GM23338 (cell line): ENCODE measurements around the gene PSMA2. TPM values are rescaled to one million over a fixed set of nuclear protein-coding genes. Genes with fewer than 3 reads are reported as not detected.

ENCODE experiments used
- ATAC-seq: fragments of 200-7000 bp; cut with Tn5 transposase; 3 replicates; pipeline ENCODE4 v1.9.1; 2020
- DNase-seq: peaks from one replicate; pipeline ENCODE4 v3.0.0-alpha.2; 2015; ENCODE audit warnings: low spot score
- H2AFZ ChIP-seq: fragments of 200-600 bp; sonication (generic); 2 replicates; pipeline ENCODE4 v1.8.0; 2016; ENCODE audit warnings: antibody characterized with exemption, mild to moderate bottlenecking, moderate library complexity
- H3F3A ChIP-seq: fragments of 200-600 bp; sonication (generic); replicated peaks from 2 replicates; pipeline ENCODE4 v1.8.0; 2017; ENCODE audit warnings: antibody characterized with exemption, mixed run types, low read depth
- H3K27ac ChIP-seq: fragments of 200-600 bp; sonication (generic); 2 replicates; pipeline ENCODE4 v1.6.1; 2016; ENCODE audit warnings: low read depth
- H3K27me3 ChIP-seq: fragments of 200-600 bp; sonication (generic); 2 replicates; pipeline ENCODE4 v1.8.0; 2016; ENCODE audit warnings: mild to moderate bottlenecking, mixed run types, moderate library complexity; ENCODE audit not compliant: insufficient read depth
- H3K36me3 ChIP-seq: fragments of 200-600 bp; sonication (generic); 2 replicates; pipeline ENCODE4 v1.8.0; 2016; ENCODE audit warnings: mild to moderate bottlenecking; ENCODE audit not compliant: insufficient read depth
- H3K4me1 ChIP-seq: fragments of 200-600 bp; sonication (generic); 2 replicates; pipeline ENCODE4 v1.8.0; 2016; ENCODE audit warnings: mild to moderate bottlenecking, moderate library complexity; ENCODE audit not compliant: insufficient read depth
- H3K4me2 ChIP-seq: fragments of 200-600 bp; sonication (generic); 2 replicates; pipeline ENCODE4 v1.7.1; 2017; ENCODE audit warnings: mixed run types
- H3K4me3 ChIP-seq: fragments of 200-600 bp; sonication (generic); 2 replicates; pipeline ENCODE4 v1.6.1; 2016; ENCODE audit warnings: mixed run types
- H3K79me2 ChIP-seq: fragments of 200-600 bp; sonication (generic); replicated peaks from 2 replicates; pipeline ENCODE4 v1.8.0; 2017; ENCODE audit warnings: mild to moderate bottlenecking; ENCODE audit not compliant: insufficient read depth
- H3K9me2 ChIP-seq: fragments of 200-600 bp; sonication (generic); 2 replicates; pipeline ENCODE4 v1.8.0; 2017; ENCODE audit not compliant: insufficient read depth
- H4K20me1 ChIP-seq: fragments of 200-600 bp; sonication (generic); replicated peaks from 2 replicates; pipeline ENCODE4 v1.8.0; 2017; ENCODE audit warnings: mild to moderate bottlenecking; ENCODE audit not compliant: insufficient read depth
- H3K27ac Mint-ChIP-seq: 2 replicates; pipeline ENCODE4 v1.8.0; 2020; ENCODE audit warnings: inconsistent platforms, mild to moderate bottlenecking, moderate library complexity, mixed read lengths
- H3K27me3 Mint-ChIP-seq: 3 replicates; pipeline ENCODE4 v1.8.0; 2022; ENCODE audit warnings: low read depth, mild to moderate bottlenecking, moderate library complexity, mixed read lengths, inconsistent platforms; ENCODE audit not compliant: insufficient read depth, poor library complexity
- H3K36me3 Mint-ChIP-seq: 3 replicates; pipeline ENCODE4 v1.8.0; 2021; ENCODE audit warnings: low read depth, mild to moderate bottlenecking, inconsistent platforms, moderate library complexity, mixed read lengths
- H3K4me1 Mint-ChIP-seq: 3 replicates; pipeline ENCODE4 v1.8.0; 2020; ENCODE audit warnings: mild to moderate bottlenecking, inconsistent platforms, mixed read lengths
- H3K4me3 Mint-ChIP-seq: 3 replicates; pipeline ENCODE4 v1.8.0; 2021; ENCODE audit warnings: moderate library complexity, mild to moderate bottlenecking, inconsistent platforms, mixed read lengths
- H3K9me3 Mint-ChIP-seq: 3 replicates; pipeline ENCODE4 v1.8.0; 2020; ENCODE audit warnings: moderate library complexity, mild to moderate bottlenecking, inconsistent platforms, mixed read lengths
- CREB1 ChIP-seq: fragments of 250-450 bp; sonication (Bioruptor Pico); IDR thresholded peaks from 2 replicates; pipeline ENCODE4 v1.5.0; 2020; ENCODE audit warnings: low read depth, mild to moderate bottlenecking, moderate library complexity
- CTCF ChIP-seq, 2 experiments: fragments of 200-600 bp in 1 of 2; sonication (generic) in 1 of 2; conservative IDR thresholded peaks; 2 replicates each; pipeline versions ENCODE4 v1.5.1 to v1.6.1; 2016 to 2017; ENCODE audit warnings: antibody characterized with exemption in 2 of 2, low read depth in 2 of 2, mild to moderate bottlenecking in 2 of 2, moderate library complexity in 1 of 2
- ETS1 ChIP-seq: IDR thresholded peaks from 2 replicates; pipeline ENCODE4 v1.6.1; 2016; ENCODE audit warnings: antibody characterized with exemption
- NANOG ChIP-seq: IDR thresholded peaks from 2 replicates; pipeline ENCODE4 v1.6.1; 2016; ENCODE audit warnings: antibody characterized with exemption, borderline replicate concordance
- POLR2AphosphoS5 ChIP-seq: IDR thresholded peaks from 2 replicates; pipeline ENCODE4 v1.6.1; 2016; ENCODE audit warnings: antibody characterized with exemption, low read depth
- REST ChIP-seq: IDR thresholded peaks from one replicate; pipeline ENCODE4 v1.6.1; 2018; ENCODE audit warnings: antibody characterized with exemption; ENCODE audit not compliant: unreplicated experiment
- ZNF114 ChIP-seq: fragments of 250-450 bp; sonication (Bioruptor Pico); IDR thresholded peaks from 2 replicates; pipeline ENCODE4 v1.5.0; 2020; ENCODE audit warnings: mild to moderate bottlenecking, moderate library complexity
- ZNF331 ChIP-seq: fragments of 250-450 bp; sonication (Bioruptor Pico); IDR thresholded peaks from 2 replicates; pipeline ENCODE4 v1.5.0; 2020; ENCODE audit warnings: low read depth, mild to moderate bottlenecking, moderate library complexity
- long read RNA-seq: library from polyadenylated mRNA; unstranded; transcript quantifications from one replicate; pipeline ENCODE4 v2.0.0, GENCODE V29; 2020; ENCODE audit not compliant: unreplicated experiment
- polyA plus RNA-seq: library from polyadenylated mRNA; unstranded; fragments of >200 nt; fragmentation: Nextera tagmentation; extraction: Ambion mirVana; gene quantifications from 2 replicates; pipeline ENCODE4 v1.2.1, GENCODE V29; 2016
- total RNA-seq: library from RNA; depleted of rRNA; stranded (reverse); fragments of >200 nt; shearing (Covaris generic); gene quantifications from 2 replicates; pipeline ENCODE4 v1.2.3, GENCODE V29; 2014; rRNA removed

Gene PSMA2
- total RNA-seq (178 and 214 TPM in 2 replicates), polyA plus RNA-seq (609 and 678 TPM in 2 replicates)
- long read RNA-seq, transcript PSMA2-201 (8 exons, 1,487 nt) = major isoform, 420 of 430 reads
- long read RNA-seq, partial matches to known transcripts = 4 of 430 reads
- long read RNA-seq, other reads (novel, unspliced or antisense) = 1 of 430 reads

GRCh38 chr7:42931834-42932651 is at the start of gene PSMA2, which contains the start of gene MRPL32:
Gene PSMA2, minus strand, starts transcription at chr7:42932174. Its CDS starts 16 bp downstream, at chr7:42932158.
Gene MRPL32, plus strand, starts transcription at chr7:42932376. Its CDS starts 11 bp downstream, at chr7:42932387.
- TF ChIP-seq POLR2AphosphoS5 (peak; percentile 87), CREB1 (CRISPR knock-in tag) (0 out of 2 replicates have a peak, but pooled peaks have one; percentile 12), ZNF114 (CRISPR knock-in tag) (no peak), ETS1 (peak; percentile 91), ZNF331 (no peak)
- peak within 1 kb of the TSS; percentile 100 for H3K27ac Mint-ChIP-seq
- DNase-seq = peak; percentile 99

GRCh38 chr7:42981601-42982000 is 49.6 kb upstream of the PSMA2 start:
- H3K36me3 ChIP-seq = no peaks in the 10 kb centered on the region
- ATAC-seq = no peak

More at GRCh38 chr7:42931834-42932651, at the start of gene PSMA2, which contains the start of gene MRPL32:
- Mint-ChIP-seq H3K9me3 (no peaks in the 10 kb centered on the region), H3K4me3 (peak within 1 kb of the TSS; percentile 100), H3K4me1 (peaks cover 14% of the 10 kb centered on the region; the same call in 2 of the 3 replicates), H3K27me3 (peaks cover 13% of the 10 kb centered on the region), H3K36me3 (peaks cover 38% of the 10 kb centered on the region)
- peaks cover 89% of the 10 kb centered on the region for H3K79me2 ChIP-seq
- ATAC-seq = peak; percentile 100
- H3K4me1 ChIP-seq = peaks cover 12% of the 10 kb centered on the region
- H3K4me3 ChIP-seq = peak within 1 kb of the TSS; percentile 89
- H3K36me3 ChIP-seq = peaks cover 21% of the 10 kb centered on the region
- H2AFZ ChIP-seq = peak within 1 kb of the TSS; percentile 45; the same call in 1 of the 2 replicates
- no peaks in the 10 kb centered on the region for H3K27me3 ChIP-seq
- peak within 1 kb of the TSS; percentile 35 for H3K27ac ChIP-seq
- no peaks in the 10 kb centered on the region for H3F3A ChIP-seq
- H3K4me2 ChIP-seq = peak within 1 kb of the TSS; percentile 94
- peaks cover 62% of the 10 kb centered on the region for H4K20me1 ChIP-seq
- no peaks in the 10 kb centered on the region for H3K9me2 ChIP-seq

More at GRCh38 chr7:42981601-42982000, 49.6 kb upstream of the PSMA2 start:
- Mint-ChIP-seq H3K4me3 (no peak overlapping the region), H3K36me3 (no peaks in the 10 kb centered on the region), H3K27ac (no peak overlapping the region), H3K4me1 (no peaks in the 10 kb centered on the region), H3K9me3 (peaks cover 5% of the 10 kb centered on the region; the same call in 2 of the 3 replicates), H3K27me3 (no peaks in the 10 kb centered on the region)
- Histone ChIP-seq H3K4me1 (no peaks in the 10 kb centered on the region), H3K4me2 (no peak overlapping the region), H2AFZ (no peak overlapping the region), H3K27ac (no peak overlapping the region), H3K27me3 (no peaks in the 10 kb centered on the region), H3F3A (no peaks in the 10 kb centered on the region), H4K20me1 (no peaks in the 10 kb centered on the region), H3K9me2 (peaks cover 10% of the 10 kb centered on the region), H3K79me2 (no peaks in the 10 kb centered on the region), H3K4me3 (no peak overlapping the region)
- no peak for TF ChIP-seq REST
- no peak for TF ChIP-seq CTCF (conservative IDR thresholded peaks at IDR 0.05; ENCODE audit: low read depth in 2 of 2)
- no peak for TF ChIP-seq ZNF331
- TF ChIP-seq CREB1 (CRISPR knock-in tag) = no peak
- TF ChIP-seq NANOG = no peak
- no peak for TF ChIP-seq POLR2AphosphoS5
- no peak for TF ChIP-seq ZNF114 (CRISPR knock-in tag)
- no peak for DNase-seq
